Fibroblast of pulmonary artery (primary cell): ENCODE results near the gene BRI3.

Experiments used
- DNase-seq: peaks from one replicate; pipeline ENCODE4 v3.0.0-alpha.2; 2010; ENCODE audit warnings: low read depth
- H3K4me3 ChIP-seq: replicated peaks from 2 replicates; pipeline ENCODE4 v1.5.1; 2011; ENCODE audit warnings: low read depth, mild to moderate bottlenecking, control low read depth, low read length, moderate library complexity
- TF ChIP-seq, protein P1 (sequence below): IDR thresholded peaks from 2 replicates; pipeline ENCODE4 v1.5.1; 2011; ENCODE audit warnings: mild to moderate bottlenecking, control low read depth, low read length, inconsistent platforms; ENCODE audit errors: missing control alignments

The BRI3 gene

DNA sequence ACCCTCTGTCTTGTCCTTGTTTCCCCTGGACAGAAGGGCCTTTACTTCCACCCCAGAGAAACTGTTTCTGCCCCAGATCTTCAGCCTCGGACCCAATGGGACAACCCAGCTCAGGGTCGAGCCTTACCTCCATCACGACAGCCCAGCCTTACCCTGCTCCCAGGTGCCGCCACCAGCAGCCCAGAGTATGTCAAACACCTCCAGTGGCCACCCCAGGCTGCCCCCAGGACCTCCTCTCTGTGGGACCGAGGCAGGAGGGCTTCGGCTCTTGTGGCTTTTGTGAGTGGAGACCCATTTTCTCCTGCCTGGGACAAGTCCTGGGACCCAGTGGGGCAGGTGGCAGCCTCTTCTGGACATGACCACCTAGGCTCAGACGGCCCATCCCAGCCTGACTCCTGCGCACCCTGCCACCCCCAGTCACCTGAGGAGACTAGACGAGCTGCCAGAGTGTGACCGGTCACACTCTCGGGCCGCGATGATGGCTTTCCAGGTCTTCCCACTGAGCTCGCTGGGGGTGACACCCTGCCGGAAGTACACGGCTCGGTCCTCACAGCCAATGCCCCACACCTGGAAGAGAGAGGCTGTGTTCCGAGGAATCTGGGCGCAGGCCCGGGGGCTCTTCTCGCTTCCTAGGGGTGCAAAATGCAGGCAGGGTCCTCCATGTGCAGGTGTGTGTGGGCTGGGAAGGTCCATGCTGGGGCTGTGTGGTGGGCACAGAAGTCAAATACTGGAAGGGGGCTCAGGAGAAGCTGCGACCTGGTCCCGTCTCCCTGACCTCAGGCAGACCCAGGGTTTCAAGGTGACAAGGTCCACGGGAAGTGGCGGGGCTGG lies 44.9 kb upstream of the BRI3 start:
- H3K4me3 ChIP-seq: no peak overlapping the region
- TF ChIP-seq, protein P1, sequence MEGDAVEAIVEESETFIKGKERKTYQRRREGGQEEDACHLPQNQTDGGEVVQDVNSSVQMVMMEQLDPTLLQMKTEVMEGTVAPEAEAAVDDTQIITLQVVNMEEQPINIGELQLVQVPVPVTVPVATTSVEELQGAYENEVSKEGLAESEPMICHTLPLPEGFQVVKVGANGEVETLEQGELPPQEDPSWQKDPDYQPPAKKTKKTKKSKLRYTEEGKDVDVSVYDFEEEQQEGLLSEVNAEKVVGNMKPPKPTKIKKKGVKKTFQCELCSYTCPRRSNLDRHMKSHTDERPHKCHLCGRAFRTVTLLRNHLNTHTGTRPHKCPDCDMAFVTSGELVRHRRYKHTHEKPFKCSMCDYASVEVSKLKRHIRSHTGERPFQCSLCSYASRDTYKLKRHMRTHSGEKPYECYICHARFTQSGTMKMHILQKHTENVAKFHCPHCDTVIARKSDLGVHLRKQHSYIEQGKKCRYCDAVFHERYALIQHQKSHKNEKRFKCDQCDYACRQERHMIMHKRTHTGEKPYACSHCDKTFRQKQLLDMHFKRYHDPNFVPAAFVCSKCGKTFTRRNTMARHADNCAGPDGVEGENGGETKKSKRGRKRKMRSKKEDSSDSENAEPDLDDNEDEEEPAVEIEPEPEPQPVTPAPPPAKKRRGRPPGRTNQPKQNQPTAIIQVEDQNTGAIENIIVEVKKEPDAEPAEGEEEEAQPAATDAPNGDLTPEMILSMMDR: no peak
- no peak for DNase-seq

DNA sequence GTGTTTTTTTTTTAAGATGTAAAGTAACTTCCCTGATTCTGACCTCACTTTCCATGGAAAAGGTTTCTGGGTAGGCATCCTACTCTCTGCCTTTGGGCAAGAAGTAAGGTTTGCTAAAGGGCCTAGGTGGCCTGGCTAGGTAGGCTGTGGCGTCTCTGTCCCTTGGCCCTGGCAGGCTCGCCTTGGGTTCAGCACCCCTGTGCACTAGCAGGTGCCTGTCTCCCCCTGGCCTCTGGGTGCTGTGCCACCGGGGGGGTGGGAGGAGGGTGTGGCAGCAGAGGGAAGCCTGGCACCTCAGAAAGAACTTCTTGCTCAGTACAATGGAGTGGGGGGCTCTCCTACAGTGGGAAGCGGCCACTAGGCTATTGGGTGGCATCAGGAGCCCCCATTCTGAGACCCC lies 43.4 kb upstream of the BRI3 start:
- TF ChIP-seq, protein P1: no peak
- DNase-seq: no peak
- no peak overlapping the region for H3K4me3 ChIP-seq

DNA sequence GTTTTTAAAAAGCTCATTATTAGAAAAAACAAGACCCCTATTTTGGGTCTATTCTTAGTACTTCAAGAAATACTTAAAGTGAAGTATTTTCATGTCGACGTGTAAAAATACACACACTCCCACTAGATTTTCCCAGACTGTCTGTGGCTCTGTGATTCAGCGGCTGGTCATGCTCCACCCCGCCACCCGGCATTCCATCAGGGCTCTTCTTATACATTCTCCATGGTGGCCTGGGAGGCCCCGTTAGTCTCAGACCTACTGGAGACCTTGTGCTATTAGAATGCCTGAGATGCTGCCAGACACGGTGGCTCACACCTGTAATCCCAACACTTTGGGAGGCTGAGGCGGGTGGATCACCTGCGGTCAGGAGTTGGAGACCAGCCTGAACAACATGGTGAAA lies 42.5 kb upstream of the BRI3 start:
- DNase-seq: peak; percentile 6
- TF ChIP-seq, protein P1: no peak
- H3K4me3 ChIP-seq: no peak overlapping the region

DNA sequence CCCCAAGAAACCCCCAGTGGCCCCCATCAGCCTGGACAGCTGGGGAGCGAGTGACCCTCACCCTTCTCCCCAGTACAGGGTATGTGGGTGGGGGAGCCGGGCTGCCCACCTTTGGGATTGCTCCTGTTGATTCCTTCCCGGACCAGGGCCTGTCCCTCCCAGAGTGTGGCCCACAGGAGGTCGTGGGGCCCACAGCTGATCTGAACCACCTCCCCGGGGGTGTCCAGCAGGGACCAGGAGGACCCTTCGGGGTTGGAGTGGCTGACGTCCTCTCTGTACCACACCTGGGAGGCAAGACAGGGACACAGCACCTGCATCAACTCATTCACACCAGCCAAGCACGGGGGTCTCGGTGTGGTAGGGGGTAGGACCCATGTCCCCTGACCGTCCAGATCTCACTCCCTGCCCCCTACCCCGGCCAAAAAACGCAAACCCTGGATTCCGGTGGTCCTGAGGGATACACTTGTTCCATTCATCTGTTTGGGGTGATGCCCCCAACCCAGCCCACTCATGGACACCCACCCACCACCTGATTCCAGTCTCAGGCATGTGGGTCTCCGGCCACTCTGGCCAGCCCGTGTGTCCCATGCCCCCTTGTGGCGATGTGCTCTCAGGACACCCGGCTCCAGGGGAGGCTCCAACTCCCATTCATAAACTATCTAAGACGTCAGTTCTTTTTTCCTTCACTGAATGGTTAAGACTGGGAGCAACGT lies 40.4 kb upstream of the BRI3 start:
- peak; percentile 56 for DNase-seq
- TF ChIP-seq, protein P1: peak; percentile 87
- no peak overlapping the region for H3K4me3 ChIP-seq

DNA sequence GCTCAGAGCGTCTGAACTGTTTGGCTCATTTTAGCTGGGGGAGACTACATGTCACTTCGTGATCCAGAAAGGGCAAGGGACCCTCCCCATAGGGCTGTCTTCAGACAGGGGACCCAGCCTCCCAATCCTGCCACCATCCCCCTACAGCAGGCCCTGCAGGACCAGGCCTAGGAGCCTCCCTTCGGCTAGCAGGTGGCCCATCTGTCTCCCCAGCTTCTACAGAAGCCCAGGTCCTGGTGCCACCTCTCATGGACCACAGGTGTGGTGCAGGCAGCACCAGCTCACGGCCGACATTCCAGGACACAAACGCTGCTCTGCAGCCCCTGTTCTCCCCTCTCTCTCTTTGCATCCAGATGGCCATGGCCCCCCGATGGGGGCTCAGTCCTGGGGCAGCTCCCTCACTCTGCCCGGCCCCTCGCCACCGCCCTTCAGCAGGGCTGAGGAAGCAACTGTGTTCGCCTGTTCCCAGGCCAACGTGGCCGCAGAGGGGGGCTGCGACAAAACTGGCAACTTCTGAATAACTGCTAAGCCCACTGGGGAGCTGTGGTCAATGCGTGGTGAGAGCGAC lies 39.7 kb upstream of the BRI3 start:
- TF ChIP-seq, protein P1: no peak
- H3K4me3 ChIP-seq: no peak overlapping the region
- DNase-seq: no peak

DNA sequence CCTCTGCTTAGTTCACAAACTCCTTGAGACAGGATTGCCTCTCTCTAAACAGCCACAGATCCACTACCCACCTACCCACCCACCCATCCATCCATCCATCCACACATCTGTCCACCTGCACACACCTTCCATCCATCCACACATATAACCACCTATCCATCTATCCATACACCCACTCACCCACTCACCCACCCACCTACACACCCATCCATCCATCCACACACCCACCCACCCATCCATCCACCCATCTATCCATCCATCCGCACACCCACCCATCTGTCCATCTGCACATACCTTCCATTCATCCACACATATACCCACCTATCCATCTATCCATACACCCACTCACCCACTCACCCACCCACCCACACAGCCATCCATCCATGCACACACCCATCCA lies 39.1 kb upstream of the BRI3 start:
- no peak for DNase-seq
- TF ChIP-seq, protein P1: no peak
- H3K4me3 ChIP-seq: no peak overlapping the region
